ENCODE data around the gene SLC25A10.

- TF ChIP-seq, protein P1, sequence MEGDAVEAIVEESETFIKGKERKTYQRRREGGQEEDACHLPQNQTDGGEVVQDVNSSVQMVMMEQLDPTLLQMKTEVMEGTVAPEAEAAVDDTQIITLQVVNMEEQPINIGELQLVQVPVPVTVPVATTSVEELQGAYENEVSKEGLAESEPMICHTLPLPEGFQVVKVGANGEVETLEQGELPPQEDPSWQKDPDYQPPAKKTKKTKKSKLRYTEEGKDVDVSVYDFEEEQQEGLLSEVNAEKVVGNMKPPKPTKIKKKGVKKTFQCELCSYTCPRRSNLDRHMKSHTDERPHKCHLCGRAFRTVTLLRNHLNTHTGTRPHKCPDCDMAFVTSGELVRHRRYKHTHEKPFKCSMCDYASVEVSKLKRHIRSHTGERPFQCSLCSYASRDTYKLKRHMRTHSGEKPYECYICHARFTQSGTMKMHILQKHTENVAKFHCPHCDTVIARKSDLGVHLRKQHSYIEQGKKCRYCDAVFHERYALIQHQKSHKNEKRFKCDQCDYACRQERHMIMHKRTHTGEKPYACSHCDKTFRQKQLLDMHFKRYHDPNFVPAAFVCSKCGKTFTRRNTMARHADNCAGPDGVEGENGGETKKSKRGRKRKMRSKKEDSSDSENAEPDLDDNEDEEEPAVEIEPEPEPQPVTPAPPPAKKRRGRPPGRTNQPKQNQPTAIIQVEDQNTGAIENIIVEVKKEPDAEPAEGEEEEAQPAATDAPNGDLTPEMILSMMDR (conservative IDR thresholded peaks at IDR 0.05 in 1 of 2, IDR thresholded peaks at IDR 0.05 in 1 of 2; ENCODE audit: extremely low read depth in 1 of 2, insufficient read depth in 1 of 2, low read depth in 1 of 2, low read length in 2 of 2) = no peak
- TF ChIP-seq EZH2 (IDR thresholded peaks at IDR 0.05; ENCODE audit: borderline replicate concordance, low read length) = no peak
Observed at GRCh38 chr17:81664051-81664470, 48.0 kb upstream of the SLC25A10 start.

Measured in mammary epithelial cell (primary cell).